HepG2 (cell line): ENCODE measurements around the gene EPS8L3.

Experiments used
- CCAR2 ChIP-seq: fragments of 200-400 bp; formaldehyde crosslinking; optimal IDR thresholded peaks from 2 replicates; pipeline ENCODE3; 2018; ENCODE audit warnings: low read depth, mild to moderate bottlenecking, low read length, moderate library complexity
- CEBPG ChIP-seq: IDR thresholded peaks from 2 replicates; pipeline ENCODE4 v1.6.1; 2016
- CREM ChIP-seq, 2 experiments: sonication (generic) in 1 of 2; formaldehyde crosslinking in 1 of 2; IDR thresholded peaks; 2 replicates each; pipeline versions ENCODE4 v1.4.0 to v1.6.1; 2016 to 2020; ENCODE audit warnings: antibody characterized with exemption in 1 of 2, mild to moderate bottlenecking in 1 of 2, missing genetic modification reagents in 1 of 2
- KDM6A ChIP-seq: IDR thresholded peaks from 2 replicates; pipeline ENCODE4 v1.6.1; 2016; ENCODE audit warnings: low read depth
- REST ChIP-seq, 2 experiments: IDR thresholded peaks; 2 replicates each; pipeline ENCODE4 v1.6.1; 2011 to 2012; ENCODE audit warnings: low read length in 2 of 2, borderline replicate concordance in 1 of 2, low read depth in 1 of 2, mild to moderate bottlenecking in 1 of 2, moderate library complexity in 1 of 2
- SRF ChIP-seq: IDR thresholded peaks from 2 replicates; pipeline ENCODE4 v1.6.1; 2011; ENCODE audit warnings: mild to moderate bottlenecking, low read depth, low read length, moderate library complexity
- ZNF124 ChIP-seq: sonication (generic); formaldehyde crosslinking; IDR thresholded peaks from 2 replicates; pipeline ENCODE4 v1.4.0; 2020; ENCODE audit warnings: missing genetic modification reagents
- ZSCAN20 ChIP-seq: sonication (generic); formaldehyde crosslinking; IDR thresholded peaks from 2 replicates; pipeline ENCODE4 v1.4.0; 2020; ENCODE audit warnings: missing genetic modification reagents, mild to moderate bottlenecking, borderline replicate concordance

- TF ChIP-seq CCAR2 (no peak), SRF (no peak), REST (IDR thresholded peaks at IDR 0.05; ENCODE audit: borderline replicate concordance in 1 of 2, low read depth in 1 of 2, low read length in 2 of 2) (no peak), ZNF124 (CRISPR knock-in tag) (no peak), CREM (IDR thresholded peaks at IDR 0.05) (no peak), CREM (CRISPR knock-in tag; IDR thresholded peaks at IDR 0.05) (no peak), KDM6A (CRISPR knock-in tag) (no peak), CEBPG (CRISPR knock-in tag) (no peak), ZSCAN20 (CRISPR knock-in tag) (no peak)
Observed at GRCh38 chr1:109770331-109771095, 6.8 kb upstream of the EPS8L3 start.
